Measurements from ENCODE around the gene PPT1.
A peak's percentile ranks its signal among the peaks of the same experiment; 100 is the strongest.
"Not testable (repeated sequence)": the region's sequence is repeated elsewhere in the genome, so short reads cannot be mapped to it uniquely, and the experiment has no call there.

Gene PPT1

GRCh38 chr1:40039757-40040510 lies 57.1 kb downstream of the PPT1 start:
- Histone ChIP-seq H3K4me3 (ENCODE audit: severe bottlenecking) (peak overlapping the region; percentile 76), H3K4me1 (ENCODE audit: insufficient read depth, poor library complexity, severe bottlenecking) (peaks cover 26% of the 10 kb centered on the region), H3K36me3 (ENCODE audit: low read depth) (peaks cover 33% of the 10 kb centered on the region), H3K9me3 (ENCODE audit: severe bottlenecking) (no peaks in the 10 kb centered on the region), H3K27ac (ENCODE audit: poor library complexity, severe bottlenecking) (peak overlapping the region; percentile 92), H3K27me3 (ENCODE audit: insufficient read depth, poor library complexity, severe bottlenecking) (no peaks in the 10 kb centered on the region)
- DNase-seq (ENCODE audit: low spot score) (peak; percentile 93), ATAC-seq (ENCODE audit: low read depth) (peak; percentile 82)
- no peak for TF ChIP-seq CTCF (IDR thresholded peaks at IDR 0.05; ENCODE audit: poor library complexity, severe bottlenecking)

GRCh38 chr1:40039245-40039756 lies 57.8 kb downstream of the PPT1 start:
- Histone ChIP-seq H3K27ac (ENCODE audit: poor library complexity, severe bottlenecking) (peak overlapping the region; percentile 92), H3K36me3 (ENCODE audit: low read depth) (peaks cover 30% of the 10 kb centered on the region), H3K4me1 (ENCODE audit: insufficient read depth, poor library complexity, severe bottlenecking) (peaks cover 26% of the 10 kb centered on the region), H3K4me3 (ENCODE audit: severe bottlenecking) (peak overlapping the region; percentile 76), H3K9me3 (ENCODE audit: severe bottlenecking) (no peaks in the 10 kb centered on the region), H3K27me3 (ENCODE audit: insufficient read depth, poor library complexity, severe bottlenecking) (no peaks in the 10 kb centered on the region)
- DNase-seq (ENCODE audit: low spot score) (no peak), ATAC-seq (ENCODE audit: low read depth) (no peak)
- TF ChIP-seq CTCF (IDR thresholded peaks at IDR 0.05; ENCODE audit: poor library complexity, severe bottlenecking) = no peak

- H3K4me1 ChIP-seq (ENCODE audit: insufficient read depth, poor library complexity, severe bottlenecking) = peaks cover 26% of the 10 kb centered on the region
- TF ChIP-seq CTCF (IDR thresholded peaks at IDR 0.05; ENCODE audit: poor library complexity, severe bottlenecking) = no peak
- H3K27me3 ChIP-seq (ENCODE audit: insufficient read depth, poor library complexity, severe bottlenecking) = no peaks in the 10 kb centered on the region
- peaks cover 24% of the 10 kb centered on the region for H3K36me3 ChIP-seq (ENCODE audit: low read depth)
- H3K27ac ChIP-seq (ENCODE audit: poor library complexity, severe bottlenecking) = peak overlapping the region; percentile 92
- no peak overlapping the region for H3K4me3 ChIP-seq (ENCODE audit: severe bottlenecking)
- no peaks in the 10 kb centered on the region for H3K9me3 ChIP-seq (ENCODE audit: severe bottlenecking)
- no peak for DNase-seq (ENCODE audit: low spot score)
- no peak for ATAC-seq (ENCODE audit: low read depth)
These were observed 58.4 kb downstream of the PPT1 start for GRCh38 chr1:40038697-40039096.

GRCh38 chr1:40037254-40037653 lies 59.8 kb downstream of the PPT1 start:
- Histone ChIP-seq H3K27ac (ENCODE audit: poor library complexity, severe bottlenecking) (peak overlapping the region; percentile 38), H3K4me1 (ENCODE audit: insufficient read depth, poor library complexity, severe bottlenecking) (peaks cover 20% of the 10 kb centered on the region)
- not testable (repeated sequence) for ATAC-seq (ENCODE audit: low read depth); H3K9me3 ChIP-seq (ENCODE audit: severe bottlenecking); DNase-seq (ENCODE audit: low spot score); H3K4me3 ChIP-seq (ENCODE audit: severe bottlenecking); H3K36me3 ChIP-seq (ENCODE audit: low read depth); H3K27me3 ChIP-seq (ENCODE audit: insufficient read depth, poor library complexity, severe bottlenecking)

GRCh38 chr1:40036574-40036973 lies 60.5 kb downstream of the PPT1 start:
- no peak for TF ChIP-seq CTCF (IDR thresholded peaks at IDR 0.05; ENCODE audit: poor library complexity, severe bottlenecking)
- H3K4me1 ChIP-seq (ENCODE audit: insufficient read depth, poor library complexity, severe bottlenecking) = peaks cover 14% of the 10 kb centered on the region
- no peaks in the 10 kb centered on the region for H3K9me3 ChIP-seq (ENCODE audit: severe bottlenecking)
- H3K36me3 ChIP-seq (ENCODE audit: low read depth) = peaks cover 3% of the 10 kb centered on the region
- H3K27me3 ChIP-seq (ENCODE audit: insufficient read depth, poor library complexity, severe bottlenecking) = no peaks in the 10 kb centered on the region
- H3K4me3 ChIP-seq (ENCODE audit: severe bottlenecking) = no peak overlapping the region
- peak overlapping the region; percentile 38 for H3K27ac ChIP-seq (ENCODE audit: poor library complexity, severe bottlenecking)
- DNase-seq (ENCODE audit: low spot score) = no peak
- no peak for ATAC-seq (ENCODE audit: low read depth)
